Spleen (tissue), 7 donors: ENCODE measurements around the gene LMF1.
A peak's percentile ranks its signal among the peaks of the same experiment; 100 is the strongest.

Experiments
- CTCF ChIP-seq, 11 experiments: fragments of 200-600 bp in 7 of 11; fragments of 450-650 bp in 4 of 11; sonication (generic) in 4 of 11; IDR thresholded peaks in 8 of 11; conservative IDR thresholded peaks in 3 of 11; 1 replicate in 7 of 11; 2 replicates in 4 of 11; pipeline versions ENCODE4 v1.4.0 to v1.8.0; 2016 to 2021; ENCODE audit warnings: antibody characterized with exemption in 11 of 11, inconsistent platforms in 4 of 11, mild to moderate bottlenecking in 1 of 11
- POLR2AphosphoS5 ChIP-seq, 3 donors: sonication (generic); formaldehyde crosslinking; IDR thresholded peaks; one replicate each; pipeline ENCODE4 v1.5.1; 2017; ENCODE audit warnings: antibody characterized with exemption in 3 of 3
- donor health status: DM: no; HTN: no; CAD: no; lungs with moderate emphysema.
- donor health status: DM: no; HTN: no; CAD: no.
- donor health status: DM: no; HTN: no; CAD: no.

GRCh38 chr16:976389-976931 lies 5.7 kb upstream of the LMF1 start:
- TF ChIP-seq CTCF (IDR thresholded peaks at IDR 0.05 in 8 of 11, conservative IDR thresholded peaks at IDR 0.05 in 3 of 11) = no peak
- TF ChIP-seq POLR2AphosphoS5 (IDR thresholded peaks at IDR 0.05) = peak in 1 of 3 donors; percentile 15
